HepG2 (cell line): ENCODE results near the gene SMNDC1. TPM values are rescaled to one million over a fixed set of nuclear protein-coding genes. Genes with fewer than 3 reads are reported as not detected.

Experiments
- ATAC-seq: fragments of 200-7000 bp; cut with Tn5 transposase; 3 replicates; pipeline ENCODE4 v1.9.1; 2020; ENCODE audit warnings: mild to moderate bottlenecking, moderate library complexity
- BruUV-seq: library from RNA; stranded (reverse); fragments of 400-500 nt; replicated peaks from 2 replicates; lab custom pipeline; 2021; lab: Mats Ljungman, UMichigan
- CTCF ChIA-PET: fragments of 300-600 bp; formaldehyde crosslinking; extraction: SDS; loops from one replicate; lab custom pipeline; 2021; ENCODE audit warnings: low total read pairs, inconsistent platforms, low intra/inter-chr PET ratio; lab: Yijun Ruan, JAX
- POLR2A ChIA-PET: fragments of 350-600 bp; sonication (Branson Sonifier 250); formaldehyde crosslinking; loops from one replicate; lab custom pipeline; 2020; ENCODE audit warnings: antibody characterized with exemption, inconsistent platforms; lab: Yijun Ruan, JAX
- DNase-seq: peaks from one replicate; pipeline ENCODE4 v3.0.0-alpha.2; 2015; ENCODE audit warnings: low spot score
- FAIRE-seq: peaks from 3 replicates; lab custom pipeline; 2011; peaks lifted over from hg19 to GRCh38; lab: Jason Lieb, UNC
- H2AFZ ChIP-seq: one replicate; pipeline ENCODE4 v1.6.1; 2011; ENCODE audit warnings: low read length, inconsistent platforms
- H3K27ac ChIP-seq: fragments of 300-600 bp; 3 replicates; pipeline ENCODE4 v1.8.0; 2011; ENCODE audit warnings: mixed run types, mild to moderate bottlenecking, mixed read lengths, low read length, inconsistent platforms; ENCODE audit not compliant: insufficient read depth; ENCODE audit errors: extremely low read length
- H3K27me3 ChIP-seq, 2 experiments: fragments of 200-600 bp in 1 of 2; 2 replicates in 1 of 2; 3 replicates in 1 of 2; pipeline versions ENCODE4 v1.6.0 to v1.8.0; 2011; ENCODE audit warnings: low read length in 2 of 2, mild to moderate bottlenecking in 2 of 2, moderate library complexity in 2 of 2, inconsistent platforms in 1 of 2; ENCODE audit not compliant: insufficient read depth in 2 of 2, control insufficient read depth in 1 of 2
- H3K36me3 ChIP-seq, 2 experiments: fragments of 200-600 bp in 1 of 2; replicated peaks in 1 of 2; 2 replicates in 1 of 2; 3 replicates in 1 of 2; pipeline versions ENCODE4 v1.5.1 to v1.8.0; 2011; ENCODE audit warnings: low read length in 2 of 2, inconsistent platforms in 1 of 2; ENCODE audit not compliant: insufficient read depth in 2 of 2, control insufficient read depth in 1 of 2
- H3K4me1 ChIP-seq: 2 replicates; pipeline ENCODE4 v1.5.1; 2012; ENCODE audit warnings: low read length, inconsistent platforms; ENCODE audit not compliant: insufficient read depth
- H3K4me2 ChIP-seq: 2 replicates; pipeline ENCODE4 v1.6.0; 2011; ENCODE audit warnings: low read depth, low read length, inconsistent platforms
- H3K4me3 ChIP-seq, 3 experiments: fragments of 200-600 bp in 1 of 3; sonication (generic), shearing (Covaris generic) in 1 of 3; replicated peaks in 1 of 3; 2 replicates each; pipeline ENCODE4 v1.5.1; 2011 to 2016; ENCODE audit warnings: low read length in 3 of 3, inconsistent platforms in 2 of 3, low read depth in 2 of 3, mild to moderate bottlenecking in 2 of 3, control low read depth in 1 of 3, mixed read lengths in 1 of 3; ENCODE audit not compliant: insufficient read depth in 1 of 3
- H3K79me2 ChIP-seq: one replicate; pipeline ENCODE4 v1.6.1; 2011; ENCODE audit warnings: low read length, inconsistent platforms; ENCODE audit not compliant: insufficient read depth
- H3K9ac ChIP-seq: 2 replicates; pipeline ENCODE4 v1.6.0; 2011; ENCODE audit warnings: mild to moderate bottlenecking, low read depth, low read length, inconsistent platforms; ENCODE audit not compliant: insufficient read depth
- H3K9me3 ChIP-seq: 2 replicates; pipeline ENCODE4 v1.5.1; 2012; ENCODE audit warnings: mild to moderate bottlenecking, low read length
- H4K20me1 ChIP-seq: 2 replicates; pipeline ENCODE4 v1.6.0; 2011; ENCODE audit warnings: inconsistent platforms, mild to moderate bottlenecking, low read length, moderate library complexity; ENCODE audit not compliant: insufficient read depth
- ATF7 ChIP-seq, 2 experiments: fragments of 450-650 bp in 1 of 2; sonication (generic) in 1 of 2; formaldehyde crosslinking in 1 of 2; IDR thresholded peaks; 2 replicates each; pipeline versions ENCODE4 v1.4.0 to v1.6.1; 2016 to 2020; ENCODE audit warnings: antibody characterized with exemption in 1 of 2, mild to moderate bottlenecking in 1 of 2, missing genetic modification reagents in 1 of 2
- GZF1 ChIP-seq: sonication (generic); formaldehyde crosslinking; IDR thresholded peaks from 2 replicates; pipeline ENCODE4 v1.5.1; 2020; ENCODE audit warnings: mild to moderate bottlenecking, missing genetic modification reagents
- PHF5A ChIP-seq: IDR thresholded peaks from one replicate; pipeline ENCODE4 v1.6.1; 2018; ENCODE audit warnings: low read depth, missing genetic modification reagents; ENCODE audit not compliant: unreplicated experiment
- SOX5 ChIP-seq: IDR thresholded peaks from 2 replicates; pipeline ENCODE4 v1.6.1; 2016; ENCODE audit warnings: borderline replicate concordance
- STAG1 ChIP-seq: sonication (generic); formaldehyde crosslinking; IDR thresholded peaks from 2 replicates; pipeline ENCODE4 v1.4.0; 2020; ENCODE audit warnings: missing genetic modification reagents
- ZBTB26 ChIP-seq: IDR thresholded peaks from 2 replicates; pipeline ENCODE4 v1.6.1; 2016; ENCODE audit warnings: missing compliant biosample characterization, missing genetic modification reagents, borderline replicate concordance
- ZNF468 ChIP-seq: sonication (generic); formaldehyde crosslinking; IDR thresholded peaks from 2 replicates; pipeline ENCODE4 v1.8.0; 2022; ENCODE audit warnings: mild to moderate bottlenecking, moderate library complexity, missing genetic modification reagents
- WGBS: methylation state at CpG from one replicate; pipeline ENCODE4 v1.1.6; 2017; ENCODE audit warnings: low lambda C conversion rate; 5-methylcytosine and 5-hydroxymethylcytosine counted together
- in situ Hi-C: cut with HindIII; loops from 2 replicates; pipeline ENCODE4 v1.10.0; 2017; ENCODE audit warnings: low pct_unique_long_range_greater_than_20kb; ENCODE audit not compliant: extremely low pct_ligation_motif_present
- intact Hi-C: fragments of 100-400 bp; cut with micrococcal nuclease; formaldehyde crosslinking; loops from one replicate; pipeline ENCODE4 v1.10.0; 2022; ENCODE audit not compliant: unreplicated experiment
- polyA plus RNA-seq, 8 experiments: library from polyadenylated mRNA; depleted of rRNA in 3 of 8; stranded (reverse) in 7 of 8; unstranded in 1 of 8; fragments of >200 nt; fragmentation: Illumina TruSeq in 4 of 8; extraction: Trizol in 4 of 8; gene quantifications; 2 replicates each; pipeline versions ENCODE4 v1.2.1 to v1.2.3, GENCODE V29; 2011 to 2016; ENCODE audit warnings: low read depth in 4 of 8, missing spikeins in 1 of 8, mixed read lengths in 1 of 8; ENCODE audit not compliant: insufficient read depth in 1 of 8
- total RNA-seq, 5 experiments: library from RNA; depleted of rRNA; stranded (reverse); fragments of >200 nt; fragmentation: Illumina TruSeq; extraction: Trizol; gene quantifications; 2 replicates each; pipeline ENCODE4 v1.2.3, GENCODE V29; 2016; ENCODE audit warnings: low read depth in 1 of 5

SMNDC1 gene
- total and polyA plus RNA-seq, 2 of the 13 experiments (the other 11 are each of a cell fraction or from before 2014, with no cell fraction given): 7.8 to 8.9 TPM

- peak; percentile 74 for TF ChIP-seq ATF7 (IDR thresholded peaks at IDR 0.05)
- TF ChIP-seq ATF7 (CRISPR knock-in tag; IDR thresholded peaks at IDR 0.05): no peak
- no peak for TF ChIP-seq GZF1 (CRISPR knock-in tag)
- no peak for TF ChIP-seq ZNF468 (CRISPR knock-in tag)
- no peak for TF ChIP-seq ZBTB26
- Histone ChIP-seq H3K36me3 (no peaks in the 10 kb centered on the region), H3K4me2 (no peak overlapping the region), H3K4me3 (no peak overlapping the region), H3K9ac (no peak overlapping the region), H4K20me1 (no peaks in the 10 kb centered on the region), H3K27me3 (peaks cover 0 to 15% of the 10 kb centered on the region in 2 experiments; a peak in 3 of 5 replicates), H2AFZ (no peak overlapping the region), H3K4me1 (no peaks in the 10 kb centered on the region), H3K9me3 (no peaks in the 10 kb centered on the region), H3K79me2 (no peaks in the 10 kb centered on the region), H3K27ac (no peak overlapping the region)
- FAIRE-seq (no peak), DNase-seq (no peak), ATAC-seq (no peak)
- POLR2A ChIA-PET: no interaction called here
- CTCF ChIA-PET: no interaction called here
- in situ Hi-C loops (no loop called here), intact Hi-C loops (no loop called here)
- no TSS peak for BruUV-seq
- 37% methylated on average over 4 of the region's 4 CpGs for WGBS
These were observed 42.2 kb upstream of the SMNDC1 start for GRCh38 chr10:110346914-110347313.

- in situ Hi-C loops (no loop called here), intact Hi-C loops (no loop called here)
- H3K4me1 ChIP-seq: no peaks in the 10 kb centered on the region
- POLR2A ChIA-PET: no interaction called here
- WGBS: 27% methylated on average over 4 of the region's 4 CpGs
- BruUV-seq: no TSS peak
- DNase-seq (no peak), ATAC-seq (no peak), FAIRE-seq (no peak)
- no peak overlapping the region for H2AFZ ChIP-seq
- H3K79me2 ChIP-seq: no peaks in the 10 kb centered on the region
- no peak overlapping the region for H3K4me2 ChIP-seq
- TF ChIP-seq SOX5 (CRISPR knock-in tag): no peak
- no peak for TF ChIP-seq PHF5A (CRISPR knock-in tag)
- no peak for TF ChIP-seq STAG1 (CRISPR knock-in tag)
- H3K36me3 ChIP-seq: no peaks in the 10 kb centered on the region
- H4K20me1 ChIP-seq: no peaks in the 10 kb centered on the region
- CTCF ChIA-PET: no interaction called here
- no peak overlapping the region for H3K4me3 ChIP-seq
- no peak overlapping the region for H3K27ac ChIP-seq
- no peak overlapping the region for H3K9ac ChIP-seq
- H3K9me3 ChIP-seq: no peaks in the 10 kb centered on the region
- peaks cover 0 to 18% of the 10 kb centered on the region in 2 experiments; a peak in 3 of 5 replicates for H3K27me3 ChIP-seq
These were observed 40.6 kb upstream of the SMNDC1 start for GRCh38 chr10:110345286-110345685.
